Kidney (tissue), 14 donors: Measurements from ENCODE around the gene EGLN1. TPM values are rescaled to one million over a fixed set of nuclear protein-coding genes. Genes with fewer than 3 reads are reported as not detected.

Experiments
- DNase-seq, 5 donors: peaks; one replicate each; pipeline ENCODE4 v3.0.0-alpha.2; 2013 to 2020
- FAIRE-seq: peaks from 2 replicates; lab custom pipeline; 2012; peaks lifted over from hg19 to GRCh38; lab: Jason Lieb, UNC
- H3K27ac ChIP-seq, 2 donors: one replicate each; pipeline ENCODE4 v1.7.0; 2013; ENCODE audit warnings: low read depth in 2 of 2, low read length in 2 of 2, inconsistent platforms in 1 of 2
- H3K27me3 ChIP-seq: one replicate; pipeline ENCODE4 v1.7.1; 2013; ENCODE audit warnings: low read length, inconsistent platforms; ENCODE audit not compliant: control insufficient read depth, insufficient read depth
- H3K36me3 ChIP-seq, 3 donors: one replicate each; pipeline versions ENCODE4 v1.7.0 to v1.7.1; 2013; ENCODE audit warnings: low read length in 3 of 3, control low read depth in 1 of 3, inconsistent platforms in 1 of 3; ENCODE audit not compliant: insufficient read depth in 3 of 3, control insufficient read depth in 2 of 3
- H3K4me1 ChIP-seq, 3 donors: one replicate each; pipeline versions ENCODE4 v1.7.0 to v1.7.1; 2013; ENCODE audit warnings: low read length in 3 of 3, inconsistent platforms in 1 of 3, low read depth in 1 of 3; ENCODE audit not compliant: control insufficient read depth in 2 of 3, insufficient read depth in 2 of 3
- H3K4me3 ChIP-seq, 3 donors: one replicate each; pipeline versions ENCODE4 v1.7.0 to v1.8.1; 2013; ENCODE audit warnings: low read length in 3 of 3, control low read depth in 1 of 3, inconsistent platforms in 1 of 3
- H3K9ac ChIP-seq, 3 donors: one replicate each; pipeline versions ENCODE4 v1.7.0 to v1.7.1; 2013; ENCODE audit warnings: low read length in 3 of 3, control low read depth in 1 of 3, inconsistent platforms in 1 of 3
- H3K9me3 ChIP-seq, 3 donors: one replicate each; pipeline versions ENCODE4 v1.7.0 to v1.7.1; 2013; ENCODE audit warnings: low read length in 3 of 3, control low read depth in 1 of 3, inconsistent platforms in 1 of 3; ENCODE audit not compliant: control insufficient read depth in 2 of 3, insufficient read depth in 1 of 3
- intact Hi-C: fragments of 100-400 bp; cut with DNase I; formaldehyde crosslinking; loops from one replicate; pipeline ENCODE4 v1.11.1; 2022
- polyA plus RNA-seq: library from polyadenylated mRNA; stranded (reverse); fragments of 350-450 nt; fragmentation: Illumina TruSeq; extraction: RNeasy Lipid Tissue Mini Kit (QIAGEN cat#74804); gene quantifications from one replicate; pipeline ENCODE4 v1.2.3, GENCODE V29; 2014; ENCODE audit warnings: low read depth, low replicate concordance; ENCODE audit not compliant: insufficient read depth
- total RNA-seq: library from RNA; stranded (reverse); fragmentation: NEBNext Ultra II Directional; extraction: Animal tissue kit (Norgen Biotek cat#: 25700); gene quantifications from one replicate; pipeline ENCODE4 v1.2.1, GENCODE V29; 2021
- TF ChIP-seq, protein P1 (sequence below): IDR thresholded peaks from 3 replicates; pipeline ENCODE4 v1.5.1; 2012; ENCODE audit warnings: mild to moderate bottlenecking, moderate library complexity, borderline replicate concordance; ENCODE audit not compliant: insufficient read depth; ENCODE audit errors: extremely low read depth
- donor health status: control.
- donor health status: control.
- donor health status: control.
- donor health status: control.
- donor health status: control.
- donor health status: DM: yes; HTN: yes; CAD: no.
- donor health status: Normal renal cell carcinoma (clear cell type).

Gene EGLN1
- total and polyA plus RNA-seq, 2 donors from 2014 or later, result 12.2 to 38.8 TPM

DNA sequence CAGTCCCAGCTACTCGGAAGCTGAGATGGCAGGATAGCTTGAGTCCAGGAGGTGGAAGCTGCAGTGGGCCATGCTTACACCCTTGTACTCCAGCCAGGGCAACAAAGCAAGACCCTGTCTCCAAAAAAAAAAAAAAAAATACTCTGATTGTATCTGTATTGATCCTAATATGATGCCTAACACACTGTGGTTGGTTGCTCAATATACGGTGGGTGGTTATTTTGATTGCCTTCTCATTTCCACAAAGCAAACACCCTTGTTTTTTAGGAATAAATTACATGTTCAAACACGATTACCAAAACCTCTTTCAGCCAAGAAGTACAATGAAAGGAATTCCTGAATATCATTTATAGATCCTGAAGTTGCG lies 3.4 kb downstream of the EGLN1 start:
- Histone ChIP-seq H3K27me3 (no peaks in the 10 kb centered on the region), H3K4me3 (peak overlapping the region; percentile 21 to 79 (median 73)), H3K4me1 (peaks cover 3 to 15% (median 6%) of the 10 kb centered on the region in 3 donors), H3K9me3 (no peaks in the 10 kb centered on the region), H3K36me3 (no peaks in the 10 kb centered on the region), H3K27ac (no peak overlapping the region), H3K9ac (peak overlapping the region in 2 of 3 donors; percentile 3 to 81)
- DNase-seq (peak in 1 of 5 donors; percentile 18), FAIRE-seq (no peak)
- TF ChIP-seq, protein P1, sequence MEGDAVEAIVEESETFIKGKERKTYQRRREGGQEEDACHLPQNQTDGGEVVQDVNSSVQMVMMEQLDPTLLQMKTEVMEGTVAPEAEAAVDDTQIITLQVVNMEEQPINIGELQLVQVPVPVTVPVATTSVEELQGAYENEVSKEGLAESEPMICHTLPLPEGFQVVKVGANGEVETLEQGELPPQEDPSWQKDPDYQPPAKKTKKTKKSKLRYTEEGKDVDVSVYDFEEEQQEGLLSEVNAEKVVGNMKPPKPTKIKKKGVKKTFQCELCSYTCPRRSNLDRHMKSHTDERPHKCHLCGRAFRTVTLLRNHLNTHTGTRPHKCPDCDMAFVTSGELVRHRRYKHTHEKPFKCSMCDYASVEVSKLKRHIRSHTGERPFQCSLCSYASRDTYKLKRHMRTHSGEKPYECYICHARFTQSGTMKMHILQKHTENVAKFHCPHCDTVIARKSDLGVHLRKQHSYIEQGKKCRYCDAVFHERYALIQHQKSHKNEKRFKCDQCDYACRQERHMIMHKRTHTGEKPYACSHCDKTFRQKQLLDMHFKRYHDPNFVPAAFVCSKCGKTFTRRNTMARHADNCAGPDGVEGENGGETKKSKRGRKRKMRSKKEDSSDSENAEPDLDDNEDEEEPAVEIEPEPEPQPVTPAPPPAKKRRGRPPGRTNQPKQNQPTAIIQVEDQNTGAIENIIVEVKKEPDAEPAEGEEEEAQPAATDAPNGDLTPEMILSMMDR, result no peak
- intact Hi-C loops, result no loop called here

DNA sequence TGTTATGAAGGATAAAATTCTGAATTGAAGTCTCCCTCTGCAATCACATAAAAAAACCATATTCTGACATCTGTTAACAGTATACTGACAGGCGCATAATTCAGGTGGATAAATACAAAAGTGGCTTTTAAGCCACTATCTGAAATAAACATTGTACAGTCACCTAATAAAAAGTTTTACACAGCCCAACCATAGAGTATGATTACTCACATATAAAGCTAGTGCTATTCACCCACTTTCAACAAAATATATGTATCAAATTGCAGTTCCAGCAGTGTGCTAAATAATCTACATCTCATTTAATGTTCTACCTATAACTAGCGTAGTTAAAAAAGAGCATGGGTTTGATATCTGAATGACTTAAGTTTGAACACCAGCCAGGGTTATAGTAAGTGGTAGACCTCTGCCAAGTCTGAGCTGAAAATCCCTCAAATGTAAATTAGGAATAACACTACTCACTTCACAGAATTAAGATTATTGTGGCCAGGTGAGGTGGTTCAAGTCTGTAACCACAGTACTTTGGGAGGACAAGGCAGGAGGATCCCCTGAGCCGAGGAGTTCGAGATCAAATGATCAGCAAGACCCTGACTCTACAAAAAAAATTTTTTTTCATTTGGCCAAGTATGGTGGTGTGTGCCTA lies 3.9 kb downstream of the EGLN1 start:
- intact Hi-C loops, result no loop called here
- TF ChIP-seq, protein P1, result no peak
- no peak overlapping the region for H3K9ac ChIP-seq
- no peaks in the 10 kb centered on the region for H3K27me3 ChIP-seq
- FAIRE-seq (no peak), DNase-seq (no peak)
- peaks cover 3 to 15% (median 6%) of the 10 kb centered on the region in 3 donors for H3K4me1 ChIP-seq
- no peak overlapping the region for H3K27ac ChIP-seq
- H3K4me3 ChIP-seq, result peak overlapping the region in 2 of 3 donors; percentile 73 to 79
- no peaks in the 10 kb centered on the region for H3K36me3 ChIP-seq
- H3K9me3 ChIP-seq, result no peaks in the 10 kb centered on the region

DNA sequence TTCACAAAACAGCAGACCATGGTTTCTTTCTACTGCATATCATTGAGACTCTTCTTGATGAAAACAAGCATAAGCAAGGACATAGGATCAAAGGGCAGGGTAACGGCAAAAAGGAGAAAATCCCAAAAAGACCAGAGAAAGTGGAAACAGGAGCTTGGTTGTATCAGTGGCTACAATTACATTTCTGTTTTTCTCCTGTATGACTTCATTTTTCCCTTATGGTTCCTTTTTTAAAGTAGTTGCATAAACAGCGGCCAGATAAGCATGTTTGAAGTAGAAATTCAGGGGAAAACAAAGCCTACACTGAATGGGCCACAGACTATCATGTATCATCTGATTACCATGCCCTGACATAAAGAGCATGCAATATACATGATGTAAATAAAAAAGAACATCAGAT lies 4.6 kb downstream of the EGLN1 start:
- Histone ChIP-seq H3K27ac (no peak overlapping the region), H3K4me3 (peak overlapping the region in 2 of 3 donors; percentile 36 to 79), H3K36me3 (no peaks in the 10 kb centered on the region), H3K4me1 (peaks cover 3 to 15% (median 6%) of the 10 kb centered on the region in 3 donors), H3K27me3 (no peaks in the 10 kb centered on the region), H3K9ac (peak overlapping the region in 1 of 3 donors; percentile 16), H3K9me3 (no peaks in the 10 kb centered on the region)
- no peak for DNase-seq
- TF ChIP-seq, protein P1, result no peak
- intact Hi-C loops, result no loop called here
- FAIRE-seq, result no peak
